Stomach (tissue), 4 donors: Measurements from ENCODE around the gene SCN9A.

Experiments
- EP300 ChIP-seq: sonication (generic); formaldehyde crosslinking; IDR thresholded peaks from one replicate; pipeline ENCODE4 v1.6.1; 2017; ENCODE audit warnings: antibody characterized with exemption
- POLR2A ChIP-seq, 4 donors: fragments of 450-650 bp; IDR thresholded peaks; one replicate each; pipeline ENCODE4 v1.6.1; 2016; ENCODE audit warnings: antibody characterized with exemption in 4 of 4, control low read depth in 2 of 4, mild to moderate bottlenecking in 1 of 4, moderate library complexity in 1 of 4
- POLR2AphosphoS5 ChIP-seq, 3 donors: sonication (generic); formaldehyde crosslinking; IDR thresholded peaks; one replicate each; pipeline ENCODE4 v1.6.1; 2016; ENCODE audit warnings: antibody characterized with exemption in 3 of 3
- TF ChIP-seq, protein P1 (sequence below), 7 experiments: fragments of 450-650 bp in 4 of 7; fragments of 200-600 bp in 3 of 7; sonication (generic) in 3 of 7; IDR thresholded peaks; one replicate each; pipeline ENCODE4 v1.5.1; 2016 to 2019; ENCODE audit warnings: antibody characterized with exemption in 7 of 7, control low read depth in 2 of 7, mild to moderate bottlenecking in 1 of 7

DNA sequence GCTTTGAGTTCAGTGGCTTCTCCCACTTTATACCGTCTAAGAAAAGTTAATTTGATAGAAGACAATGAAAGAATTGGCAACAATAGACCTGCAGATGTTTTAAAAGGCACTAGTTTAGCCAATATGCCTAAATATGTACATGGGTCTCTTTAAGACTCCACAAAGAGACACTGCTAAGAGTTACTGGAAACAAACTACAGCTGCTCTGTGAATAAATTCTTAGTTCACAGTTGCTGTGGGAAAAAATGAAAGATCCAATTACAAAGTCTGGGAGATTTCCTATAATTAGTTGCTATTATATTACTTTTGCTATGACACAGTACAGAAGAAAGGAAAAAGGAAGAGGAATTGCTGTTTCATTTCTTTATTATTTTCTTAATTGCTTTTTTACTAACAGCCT is 34.3 kb downstream of the SCN9A start:
- TF ChIP-seq, protein P1, sequence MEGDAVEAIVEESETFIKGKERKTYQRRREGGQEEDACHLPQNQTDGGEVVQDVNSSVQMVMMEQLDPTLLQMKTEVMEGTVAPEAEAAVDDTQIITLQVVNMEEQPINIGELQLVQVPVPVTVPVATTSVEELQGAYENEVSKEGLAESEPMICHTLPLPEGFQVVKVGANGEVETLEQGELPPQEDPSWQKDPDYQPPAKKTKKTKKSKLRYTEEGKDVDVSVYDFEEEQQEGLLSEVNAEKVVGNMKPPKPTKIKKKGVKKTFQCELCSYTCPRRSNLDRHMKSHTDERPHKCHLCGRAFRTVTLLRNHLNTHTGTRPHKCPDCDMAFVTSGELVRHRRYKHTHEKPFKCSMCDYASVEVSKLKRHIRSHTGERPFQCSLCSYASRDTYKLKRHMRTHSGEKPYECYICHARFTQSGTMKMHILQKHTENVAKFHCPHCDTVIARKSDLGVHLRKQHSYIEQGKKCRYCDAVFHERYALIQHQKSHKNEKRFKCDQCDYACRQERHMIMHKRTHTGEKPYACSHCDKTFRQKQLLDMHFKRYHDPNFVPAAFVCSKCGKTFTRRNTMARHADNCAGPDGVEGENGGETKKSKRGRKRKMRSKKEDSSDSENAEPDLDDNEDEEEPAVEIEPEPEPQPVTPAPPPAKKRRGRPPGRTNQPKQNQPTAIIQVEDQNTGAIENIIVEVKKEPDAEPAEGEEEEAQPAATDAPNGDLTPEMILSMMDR (IDR thresholded peaks at IDR 0.05) = no peak
- TF ChIP-seq EP300 = no peak
- TF ChIP-seq POLR2AphosphoS5 (IDR thresholded peaks at IDR 0.05) = no peak
- no peak for TF ChIP-seq POLR2A (IDR thresholded peaks at IDR 0.05)
